IPS-15b (cell line): ENCODE measurements around the gene TRPM3.

Experiments used
- H3K27me3 ChIP-seq: one replicate; pipeline ENCODE4 v1.6.1; 2013; ENCODE audit warnings: low read length; ENCODE audit not compliant: control insufficient read depth, insufficient read depth
- H3K36me3 ChIP-seq: one replicate; pipeline ENCODE4 v1.6.1; 2013; ENCODE audit warnings: low read length; ENCODE audit not compliant: control insufficient read depth, insufficient read depth
- H3K4me1 ChIP-seq: one replicate; pipeline ENCODE4 v1.6.1; 2013; ENCODE audit warnings: mild to moderate bottlenecking, low read length; ENCODE audit not compliant: control insufficient read depth, insufficient read depth
- H3K4me3 ChIP-seq: one replicate; pipeline ENCODE4 v1.5.1; 2013; ENCODE audit warnings: low read depth, low read length
- H3K9ac ChIP-seq: one replicate; pipeline ENCODE4 v1.6.1; 2013; ENCODE audit warnings: low read depth, mild to moderate bottlenecking, low read length
- H3K9me3 ChIP-seq: one replicate; pipeline ENCODE4 v1.6.1; 2013; ENCODE audit warnings: mild to moderate bottlenecking, low read length; ENCODE audit not compliant: control insufficient read depth, insufficient read depth

TRPM3 gene

DNA sequence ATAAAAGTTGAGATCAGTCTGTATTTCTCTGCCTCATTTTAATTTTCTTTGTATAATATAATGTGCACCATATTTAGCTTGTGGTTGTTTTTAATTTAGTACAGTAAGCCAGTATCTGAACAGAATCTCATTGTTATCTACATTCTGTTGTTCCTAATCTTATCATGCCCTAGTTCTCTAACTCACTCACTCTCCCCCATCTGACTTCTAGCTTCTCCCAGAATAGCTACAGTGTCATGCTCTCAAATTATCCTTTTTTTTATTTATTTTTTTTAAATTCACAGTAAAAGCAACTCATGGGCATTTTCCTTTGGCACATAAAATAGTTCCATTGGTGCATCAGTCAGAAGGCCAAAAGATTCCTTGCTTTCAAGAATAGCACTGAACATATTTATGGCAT is 156.6 kb downstream of the TRPM3 start:
- Histone ChIP-seq H3K27me3 (no peaks in the 10 kb centered on the region), H3K9me3 (no peaks in the 10 kb centered on the region)

DNA sequence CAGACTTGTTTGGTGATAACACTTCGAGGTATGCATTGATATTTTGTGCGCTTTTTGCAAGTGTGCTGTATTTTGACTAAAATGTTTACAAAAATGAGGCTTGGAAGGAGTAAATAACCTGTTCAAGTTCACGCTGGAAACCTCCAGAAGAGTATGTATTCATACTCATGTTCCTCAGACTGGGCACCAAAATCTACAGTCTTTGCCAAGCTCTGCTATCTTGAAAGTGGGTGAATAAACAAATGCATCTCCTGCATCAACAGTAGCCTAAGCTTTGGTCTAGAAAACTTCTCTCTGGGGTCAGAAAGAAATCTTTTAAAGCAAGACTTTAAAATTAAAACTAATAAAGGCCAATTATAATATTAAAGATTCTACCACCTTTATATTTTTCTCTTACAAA is 157.9 kb downstream of the TRPM3 start:
- H3K27me3 ChIP-seq: no peaks in the 10 kb centered on the region
- H3K9ac ChIP-seq: no peak overlapping the region
- H3K9me3 ChIP-seq: no peaks in the 10 kb centered on the region
- no peaks in the 10 kb centered on the region for H3K4me1 ChIP-seq
- H3K4me3 ChIP-seq: no peak overlapping the region
- no peaks in the 10 kb centered on the region for H3K36me3 ChIP-seq

More for the DNA sequence above, 156.6 kb downstream of the TRPM3 start:
- Histone ChIP-seq H3K4me3 (no peak overlapping the region), H3K4me1 (no peaks in the 10 kb centered on the region), H3K9ac (no peak overlapping the region), H3K36me3 (no peaks in the 10 kb centered on the region)

DNA sequence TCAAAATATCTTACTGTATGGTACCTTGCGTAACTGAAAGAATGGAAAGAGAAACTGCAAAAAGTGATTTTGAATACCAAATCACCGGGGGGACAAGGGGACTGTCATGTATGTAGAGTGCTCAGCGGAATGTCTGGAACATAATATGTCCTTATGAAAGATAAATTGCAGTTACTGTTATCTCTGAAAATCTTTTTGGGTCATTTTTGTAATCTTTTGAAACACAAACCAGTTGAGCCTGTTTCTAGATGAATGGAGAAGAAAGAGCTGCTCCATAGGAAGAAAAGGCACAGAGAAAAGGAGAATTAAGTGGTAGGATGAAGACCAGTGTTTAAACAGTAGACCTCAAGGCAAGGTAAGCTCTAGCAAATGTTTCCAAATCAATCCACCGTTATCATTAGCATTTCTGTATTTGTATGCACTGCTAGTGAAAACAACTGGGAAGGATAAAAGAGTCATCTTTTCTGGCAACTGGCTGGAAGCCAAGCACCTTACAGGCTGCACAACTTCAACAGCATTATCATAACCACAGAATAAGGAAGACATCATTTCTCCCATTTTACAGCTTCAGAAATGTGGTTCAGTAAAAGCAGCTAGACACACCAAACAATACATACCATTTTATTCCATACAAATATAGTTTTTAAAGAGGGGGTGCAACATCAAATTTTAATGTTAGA is 158.5 kb downstream of the TRPM3 start:
- Histone ChIP-seq H3K9ac (no peak overlapping the region), H3K27me3 (no peaks in the 10 kb centered on the region), H3K9me3 (no peaks in the 10 kb centered on the region), H3K4me1 (no peaks in the 10 kb centered on the region), H3K36me3 (no peaks in the 10 kb centered on the region), H3K4me3 (no peak overlapping the region)

DNA sequence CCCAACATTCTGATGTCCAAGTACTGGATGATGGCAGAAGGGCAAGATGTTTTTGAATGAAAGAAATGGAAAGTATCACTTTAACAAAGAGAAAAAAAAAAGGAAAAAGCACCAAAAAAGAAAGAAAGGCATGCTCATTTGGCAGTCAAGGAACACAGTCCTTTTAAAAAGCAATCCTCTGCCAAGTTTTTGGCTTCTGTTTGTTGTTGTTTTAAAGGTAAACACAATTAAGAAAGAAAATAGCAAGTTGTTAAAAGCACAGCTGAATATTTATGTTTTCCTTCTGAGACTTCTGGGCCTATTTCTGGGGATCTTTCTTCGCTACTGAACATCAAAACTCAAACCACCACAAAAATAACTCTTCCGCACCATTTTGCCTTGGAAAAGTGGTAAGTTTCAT is 162.1 kb downstream of the TRPM3 start:
- no peaks in the 10 kb centered on the region for H3K9me3 ChIP-seq

DNA sequence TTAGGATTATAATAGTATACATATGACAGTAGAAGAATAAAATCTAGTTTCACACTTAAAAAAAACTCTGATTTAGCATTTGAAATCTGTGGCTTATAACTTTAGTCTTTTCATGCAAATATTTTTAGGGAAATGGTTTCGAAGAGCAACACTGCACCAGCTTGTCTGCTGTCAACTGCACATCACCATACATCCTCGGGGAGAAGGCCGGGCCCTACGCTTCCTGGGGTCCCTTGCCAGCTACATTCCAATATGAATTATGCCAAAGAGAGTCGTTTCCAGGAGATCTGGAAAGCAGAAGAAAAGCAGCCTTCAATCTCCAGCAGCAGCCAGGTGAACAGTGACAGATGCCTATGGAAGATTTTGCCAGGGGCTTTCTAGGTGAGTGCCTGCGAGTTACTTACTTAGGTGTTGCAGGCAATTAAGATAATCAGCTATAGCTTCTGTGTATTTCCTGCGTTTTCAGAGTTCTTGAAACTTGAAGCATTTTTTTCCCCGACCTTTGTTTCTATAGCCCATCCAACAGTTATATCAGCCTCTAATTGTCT is 166.8 kb downstream of the TRPM3 start:
- Histone ChIP-seq H3K4me3 (no peak overlapping the region), H3K4me1 (peaks cover 7% of the 10 kb centered on the region), H3K9me3 (no peaks in the 10 kb centered on the region), H3K27me3 (no peaks in the 10 kb centered on the region), H3K36me3 (no peaks in the 10 kb centered on the region), H3K9ac (no peak overlapping the region)

More for the DNA sequence above, 162.1 kb downstream of the TRPM3 start:
- no peak overlapping the region for H3K4me3 ChIP-seq
- no peaks in the 10 kb centered on the region for H3K36me3 ChIP-seq
- H3K9ac ChIP-seq: no peak overlapping the region
- peaks cover 3% of the 10 kb centered on the region for H3K4me1 ChIP-seq
- no peaks in the 10 kb centered on the region for H3K27me3 ChIP-seq

DNA sequence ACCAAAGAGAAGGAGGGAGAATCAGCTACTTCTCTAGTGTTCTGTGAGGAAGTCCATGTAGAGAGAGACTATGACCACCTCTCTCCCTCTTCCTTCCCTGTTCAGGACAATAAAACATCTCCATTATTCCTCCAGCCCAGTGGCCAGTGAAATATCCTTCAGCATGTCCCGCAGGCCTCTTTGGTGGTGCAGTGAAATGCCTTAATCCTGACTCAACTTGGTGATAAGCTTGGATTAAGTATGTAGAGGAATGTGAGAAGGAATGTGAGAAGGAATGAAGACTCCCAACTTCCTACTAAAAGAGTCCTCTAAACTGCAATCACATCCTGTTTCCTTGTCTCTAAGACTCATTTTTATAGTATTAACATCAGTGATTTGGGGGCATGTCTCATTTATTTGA is 167.3 kb downstream of the TRPM3 start:
- H3K27me3 ChIP-seq: no peaks in the 10 kb centered on the region
- peaks cover 7% of the 10 kb centered on the region for H3K4me1 ChIP-seq
- no peaks in the 10 kb centered on the region for H3K36me3 ChIP-seq
- no peak overlapping the region for H3K4me3 ChIP-seq
- no peak overlapping the region for H3K9ac ChIP-seq
- H3K9me3 ChIP-seq: no peaks in the 10 kb centered on the region

DNA sequence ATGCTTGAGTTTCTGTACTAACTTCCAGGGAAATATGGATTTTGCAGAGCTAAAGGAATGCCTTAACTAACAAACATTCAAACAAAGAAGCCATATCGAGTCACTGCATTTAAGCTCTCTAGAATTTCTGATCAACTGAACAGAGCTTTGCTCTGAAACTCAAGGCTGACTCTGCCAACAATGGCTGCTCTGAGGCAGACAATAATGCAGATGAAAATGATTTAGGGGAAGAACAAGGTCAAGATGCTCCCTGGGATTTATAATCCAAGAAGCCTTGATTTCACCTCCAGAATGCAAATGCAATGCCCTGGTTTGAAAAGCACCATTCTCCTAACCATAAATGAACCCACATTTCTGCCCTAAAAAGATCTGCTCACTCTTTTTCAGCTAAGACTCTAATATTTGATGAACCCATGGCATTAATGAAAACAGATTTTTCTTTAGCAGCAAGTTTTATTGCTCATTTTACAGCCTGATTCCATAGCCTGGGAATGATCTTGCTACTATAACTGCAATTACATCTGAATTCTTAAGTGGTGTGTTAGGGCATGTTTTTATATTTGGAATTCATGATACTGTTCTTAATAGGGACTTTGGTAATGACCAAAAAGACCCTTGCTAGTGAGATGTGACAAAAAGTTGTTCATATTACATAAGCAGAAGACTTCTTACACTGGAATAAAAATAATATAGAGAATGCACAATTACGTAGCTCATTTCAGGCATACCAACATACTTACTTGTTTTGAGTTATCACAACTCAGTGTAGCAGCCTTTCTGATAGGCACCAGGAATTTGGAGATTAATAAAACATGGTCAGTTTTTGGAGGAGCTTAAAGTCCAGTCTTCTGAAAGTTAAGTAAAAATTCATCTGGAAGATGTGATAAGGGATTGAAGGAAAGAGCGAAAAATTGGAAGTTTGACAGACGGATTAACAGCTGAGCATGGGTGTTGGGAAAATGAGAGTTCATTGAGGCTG is 169.4 kb downstream of the TRPM3 start:
- H3K4me1 ChIP-seq: peaks cover 19% of the 10 kb centered on the region

DNA sequence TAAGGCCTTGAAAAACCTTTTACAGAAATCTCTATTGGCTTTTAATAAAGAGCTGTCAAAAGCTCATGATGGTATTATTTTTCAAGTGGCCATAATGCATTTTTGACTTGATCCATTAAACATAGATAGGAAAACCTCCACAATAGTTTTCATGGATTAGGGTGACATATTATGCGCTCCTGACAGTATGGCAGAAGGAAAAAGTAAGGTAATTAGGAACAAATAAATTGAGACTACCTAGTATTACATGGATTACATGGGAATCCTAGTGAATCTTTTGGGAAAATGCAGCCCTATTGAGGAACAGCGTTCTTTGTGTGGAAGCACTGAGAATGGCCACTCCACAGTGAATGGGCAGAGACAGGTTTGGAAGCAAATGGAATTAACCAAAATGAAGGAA is 171.2 kb downstream of the TRPM3 start:
- Histone ChIP-seq H3K36me3 (no peaks in the 10 kb centered on the region), H3K9me3 (no peaks in the 10 kb centered on the region), H3K4me3 (no peak overlapping the region), H3K4me1 (peaks cover 19% of the 10 kb centered on the region), H3K9ac (no peak overlapping the region), H3K27me3 (no peaks in the 10 kb centered on the region)

More for the DNA sequence above, 169.4 kb downstream of the TRPM3 start:
- Histone ChIP-seq H3K9me3 (no peaks in the 10 kb centered on the region), H3K36me3 (no peaks in the 10 kb centered on the region), H3K27me3 (no peaks in the 10 kb centered on the region), H3K4me3 (no peak overlapping the region), H3K9ac (no peak overlapping the region)

DNA sequence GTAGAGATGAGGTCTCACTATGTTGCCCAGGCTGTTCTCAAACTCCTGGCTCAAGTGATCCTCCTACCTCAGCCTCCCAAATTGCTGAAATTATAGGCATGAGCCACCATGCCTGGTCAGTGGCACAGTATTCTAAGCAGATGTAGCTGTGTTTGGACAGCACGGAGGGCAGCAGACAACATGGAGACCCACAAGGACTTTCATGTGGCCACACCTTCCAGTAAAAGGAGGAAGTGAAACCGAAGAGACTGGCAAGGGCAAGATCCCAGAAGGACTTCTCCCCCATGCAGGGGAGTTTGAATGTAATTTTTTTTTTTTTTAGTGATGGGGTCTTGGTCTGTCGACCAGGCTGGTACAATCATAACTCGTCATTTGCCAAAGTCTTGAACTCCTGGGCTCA is 172.2 kb downstream of the TRPM3 start:
- no peaks in the 10 kb centered on the region for H3K9me3 ChIP-seq
- H3K4me1 ChIP-seq: peaks cover 16% of the 10 kb centered on the region
- no peak overlapping the region for H3K4me3 ChIP-seq
- no peaks in the 10 kb centered on the region for H3K36me3 ChIP-seq
- no peak overlapping the region for H3K9ac ChIP-seq
- H3K27me3 ChIP-seq: no peaks in the 10 kb centered on the region

DNA sequence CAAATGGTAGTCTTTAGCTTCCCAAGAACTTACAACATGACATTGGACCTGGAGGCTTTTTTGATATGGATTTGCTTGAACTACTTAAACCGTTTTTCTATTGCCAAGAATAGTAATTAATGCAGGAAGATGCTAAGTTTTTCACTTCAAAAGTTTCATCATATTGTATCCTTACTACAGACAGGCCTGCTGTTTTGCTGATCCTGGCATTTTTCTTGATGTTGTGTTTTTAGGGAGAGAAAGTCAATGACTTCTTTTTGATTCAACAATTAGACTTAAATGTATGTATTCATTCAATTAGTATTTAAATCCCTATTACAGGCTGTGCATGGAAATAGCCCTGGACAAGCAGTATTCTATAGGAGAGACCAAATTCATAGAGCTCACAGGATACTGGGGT is 172.7 kb downstream of the TRPM3 start:
- H3K4me3 ChIP-seq: no peak overlapping the region
- H3K27me3 ChIP-seq: no peaks in the 10 kb centered on the region
- H3K9me3 ChIP-seq: no peaks in the 10 kb centered on the region
- H3K4me1 ChIP-seq: peaks cover 16% of the 10 kb centered on the region
- no peaks in the 10 kb centered on the region for H3K36me3 ChIP-seq
- no peak overlapping the region for H3K9ac ChIP-seq

DNA sequence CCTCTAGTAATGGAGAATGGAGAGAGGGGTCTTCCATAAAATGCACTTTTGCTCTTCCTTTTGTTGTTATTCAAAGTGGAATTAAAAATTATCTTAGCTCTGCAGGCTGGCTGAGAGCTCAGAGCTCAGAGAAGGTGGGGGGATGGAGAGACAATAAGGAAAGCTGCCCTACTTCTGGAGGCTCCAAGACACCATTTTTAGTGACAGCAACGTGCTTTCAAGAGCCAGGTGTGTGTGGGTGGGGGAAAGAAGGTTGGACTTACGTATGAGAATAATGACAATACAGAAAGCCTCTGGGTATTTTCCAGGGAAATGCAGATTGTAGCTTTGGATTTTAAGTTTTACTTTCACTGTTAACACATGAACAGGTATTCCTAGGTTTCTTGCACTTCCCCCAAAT is 173.9 kb downstream of the TRPM3 start:
- no peaks in the 10 kb centered on the region for H3K27me3 ChIP-seq
- H3K4me1 ChIP-seq: peaks cover 16% of the 10 kb centered on the region
- H3K36me3 ChIP-seq: no peaks in the 10 kb centered on the region
- no peaks in the 10 kb centered on the region for H3K9me3 ChIP-seq
- H3K4me3 ChIP-seq: no peak overlapping the region
- no peak overlapping the region for H3K9ac ChIP-seq
